ENCODE results near the gene NUCB2.
A peak's percentile ranks its signal among the peaks of the same experiment; 100 is the strongest.

Gene NUCB2

GRCh38 chr11:17272801-17273200 is 3.7 kb upstream of the NUCB2 start:
- H3K4me3 ChIP-seq (ENCODE audit: low read length), result no peak overlapping the region
- TF ChIP-seq, protein P1, sequence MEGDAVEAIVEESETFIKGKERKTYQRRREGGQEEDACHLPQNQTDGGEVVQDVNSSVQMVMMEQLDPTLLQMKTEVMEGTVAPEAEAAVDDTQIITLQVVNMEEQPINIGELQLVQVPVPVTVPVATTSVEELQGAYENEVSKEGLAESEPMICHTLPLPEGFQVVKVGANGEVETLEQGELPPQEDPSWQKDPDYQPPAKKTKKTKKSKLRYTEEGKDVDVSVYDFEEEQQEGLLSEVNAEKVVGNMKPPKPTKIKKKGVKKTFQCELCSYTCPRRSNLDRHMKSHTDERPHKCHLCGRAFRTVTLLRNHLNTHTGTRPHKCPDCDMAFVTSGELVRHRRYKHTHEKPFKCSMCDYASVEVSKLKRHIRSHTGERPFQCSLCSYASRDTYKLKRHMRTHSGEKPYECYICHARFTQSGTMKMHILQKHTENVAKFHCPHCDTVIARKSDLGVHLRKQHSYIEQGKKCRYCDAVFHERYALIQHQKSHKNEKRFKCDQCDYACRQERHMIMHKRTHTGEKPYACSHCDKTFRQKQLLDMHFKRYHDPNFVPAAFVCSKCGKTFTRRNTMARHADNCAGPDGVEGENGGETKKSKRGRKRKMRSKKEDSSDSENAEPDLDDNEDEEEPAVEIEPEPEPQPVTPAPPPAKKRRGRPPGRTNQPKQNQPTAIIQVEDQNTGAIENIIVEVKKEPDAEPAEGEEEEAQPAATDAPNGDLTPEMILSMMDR (conservative IDR thresholded peaks at IDR 0.05; ENCODE audit: low read depth, low read length), result no peak
- DNase-seq (ENCODE audit: low read depth), result no peak

- no peak for DNase-seq (ENCODE audit: low read depth)
- no peak overlapping the region for H3K4me3 ChIP-seq (ENCODE audit: low read length)
- TF ChIP-seq, protein P1 (conservative IDR thresholded peaks at IDR 0.05; ENCODE audit: low read depth, low read length), result no peak
These were observed 3.3 kb upstream of the NUCB2 start for GRCh38 chr11:17273211-17273610.

DNA sequence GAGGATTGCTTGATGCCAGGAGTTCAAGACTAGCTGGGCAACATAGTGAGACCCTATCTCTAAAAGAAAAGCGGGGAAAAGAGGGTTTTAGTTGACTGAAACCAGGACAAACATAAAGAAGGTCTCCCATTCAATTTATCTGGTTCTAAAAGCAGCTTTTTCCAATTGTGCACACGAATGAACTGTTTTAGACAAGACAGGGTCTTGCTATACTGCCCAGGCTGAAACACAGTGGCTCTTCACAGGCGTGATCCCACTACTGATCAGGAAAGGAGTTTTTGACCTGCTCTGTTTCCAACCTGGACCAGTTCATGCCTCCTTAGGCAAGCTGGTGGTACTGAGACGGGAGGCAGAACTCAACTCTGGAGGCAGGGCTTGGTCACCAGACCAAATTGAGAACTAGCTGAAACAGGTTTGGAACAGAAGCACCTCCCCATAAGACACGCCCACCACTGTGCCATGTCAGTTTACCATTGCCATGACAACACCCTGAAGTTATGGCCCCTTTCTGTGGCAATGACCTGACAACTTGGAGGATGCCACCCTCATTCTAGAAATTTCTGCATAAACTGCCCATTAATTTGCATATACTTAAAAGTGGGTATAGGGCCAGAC is 2.8 kb upstream of the NUCB2 start:
- no peak overlapping the region for H3K4me3 ChIP-seq (ENCODE audit: low read length)
- TF ChIP-seq, protein P1 (conservative IDR thresholded peaks at IDR 0.05; ENCODE audit: low read depth, low read length), result no peak
- no peak for DNase-seq (ENCODE audit: low read depth)

DNA sequence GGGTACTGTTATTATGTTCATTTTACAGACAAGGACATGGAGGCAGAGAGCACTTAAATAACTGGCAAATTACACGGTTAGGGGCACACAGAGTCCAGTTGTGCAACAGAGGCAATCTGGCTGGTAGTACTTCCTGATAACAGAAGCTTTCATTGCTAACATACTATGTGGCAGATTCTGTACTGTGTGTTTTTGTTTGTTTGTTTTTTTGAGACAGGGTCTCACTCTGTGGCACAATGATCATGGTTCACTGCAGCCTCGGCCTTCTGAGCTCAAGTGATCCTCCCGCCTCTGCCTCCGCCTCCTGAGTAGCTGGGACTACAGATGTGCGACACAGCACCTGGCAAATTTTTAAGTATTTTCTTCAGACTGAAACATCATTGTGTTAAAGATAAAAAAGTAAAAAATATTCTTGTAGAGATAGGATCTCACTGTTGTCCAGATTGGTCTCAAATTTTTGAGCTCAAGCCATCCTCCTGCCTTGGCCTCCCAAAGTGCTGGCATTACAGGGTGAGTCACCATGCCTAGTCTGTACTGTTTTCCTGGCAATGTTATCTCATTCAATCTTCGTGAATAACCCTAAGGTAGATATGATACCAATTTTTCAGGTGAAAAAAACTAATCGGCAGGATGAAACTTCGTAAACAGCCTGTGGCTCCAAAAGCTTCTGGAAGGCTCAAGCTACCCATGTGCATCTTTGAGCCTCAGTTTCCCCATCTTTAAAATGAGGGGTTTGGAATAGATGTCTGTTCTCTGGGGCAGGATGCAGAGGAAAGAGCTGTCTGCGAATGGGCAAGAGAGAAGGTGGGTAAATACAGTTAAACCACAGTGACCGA is 921 bp upstream of the NUCB2 start:
- TF ChIP-seq, protein P1 (conservative IDR thresholded peaks at IDR 0.05; ENCODE audit: low read depth, low read length), result no peak
- H3K4me3 ChIP-seq (ENCODE audit: low read length), result peak overlapping the region; percentile 84
- no peak for DNase-seq (ENCODE audit: low read depth)

GRCh38 chr11:17277024-17277584 is 565 bp downstream of the NUCB2 start:
- H3K4me3 ChIP-seq (ENCODE audit: low read length), result peak overlapping the region; percentile 84
- TF ChIP-seq, protein P1 (conservative IDR thresholded peaks at IDR 0.05; ENCODE audit: low read depth, low read length), result no peak
- DNase-seq (ENCODE audit: low read depth), result no peak

- no peak for DNase-seq (ENCODE audit: low read depth)
- TF ChIP-seq, protein P1 (conservative IDR thresholded peaks at IDR 0.05; ENCODE audit: low read depth, low read length), result no peak
- no peak overlapping the region for H3K4me3 ChIP-seq (ENCODE audit: low read length)
These were observed 4.1 kb downstream of the NUCB2 start for GRCh38 chr11:17280494-17281127.

Measured in retinal pigment epithelial cell (primary cell).